Measurements from ENCODE around the gene PDF. TPM values are rescaled to one million over a fixed set of nuclear protein-coding genes. Genes with fewer than 3 reads are reported as not detected.

The PDF gene
- total and polyA plus RNA-seq, 2 donors (not counting 1 experiment from before 2014, with no cell fraction given): 5.5 to 9.6 TPM

DNA sequence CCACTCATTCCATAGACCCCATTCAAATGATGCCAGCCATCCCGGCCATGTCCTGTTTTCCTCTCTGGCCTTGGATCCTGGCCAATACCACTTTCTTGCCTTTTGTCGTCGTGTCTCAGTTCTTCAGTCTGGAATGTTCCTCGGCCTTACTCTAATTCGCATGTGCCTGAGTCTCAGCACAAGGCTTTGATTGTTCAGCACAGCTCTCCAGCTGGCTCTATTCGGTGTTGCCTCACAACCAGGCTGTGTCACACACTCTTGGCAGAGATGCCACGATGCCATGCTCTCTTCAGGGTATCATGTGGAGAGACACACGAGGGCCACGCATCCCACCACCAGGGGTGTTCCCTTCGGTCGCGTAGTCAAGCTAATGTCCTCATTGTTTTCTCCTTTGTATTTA, 21.1 kb downstream of the PDF start:
- Histone ChIP-seq H3K4me3 (ENCODE audit: control extremely low read depth in 1 of 5, extremely low read depth in 1 of 5, insufficient read depth in 1 of 5, low read depth in 2 of 5, low read length in 4 of 5) (no peak overlapping the region), H3K4me1 (ENCODE audit: control insufficient read depth in 2 of 2, insufficient read depth in 2 of 2, low read length in 2 of 2) (peaks cover 10 to 23% of the 10 kb centered on the region in 2 donors), H3K9me3 (ENCODE audit: control extremely low read depth in 1 of 3, control insufficient read depth in 2 of 3, insufficient read depth in 1 of 3, low read length in 2 of 3) (peaks cover 0 to 6% (median 0%) of the 10 kb centered on the region in 3 donors), H3K36me3 (replicated peaks in 1 of 2; ENCODE audit: control extremely low read depth in 1 of 2, control insufficient read depth in 1 of 2, extremely low read depth in 1 of 2, insufficient read depth in 2 of 2, low read length in 1 of 2) (peaks cover 0 to 3% of the 10 kb centered on the region in 2 experiments), H2AFZ (ENCODE audit: insufficient read depth, low read depth, low read length, poor library complexity, severe bottlenecking) (no peak overlapping the region), H4K20me1 (ENCODE audit: control insufficient read depth, insufficient read depth, low read length, poor library complexity, severe bottlenecking) (peaks cover 22% of the 10 kb centered on the region), H3K9ac (ENCODE audit: low read length) (no peak overlapping the region), H3K27me3 (replicated peaks in 1 of 4; ENCODE audit: control extremely low read depth in 1 of 4, control insufficient read depth in 3 of 4, insufficient read depth in 4 of 4, low read length in 3 of 4) (no peaks in the 10 kb centered on the region), H3K79me2 (ENCODE audit: control insufficient read depth, insufficient read depth, low read length) (peaks cover 29% of the 10 kb centered on the region), H3K27ac (ENCODE audit: low read length in 2 of 2) (no peak overlapping the region), H3K4me2 (replicated peaks; ENCODE audit: low read depth, low read length, poor library complexity, severe bottlenecking) (no peak overlapping the region)
- CTCF ChIA-PET: interaction anchor here (0.5 to 1.0 kb wide), 2 partner anchors 157 to 780 kb away, joined by 3 to 4 read pairs; no protein-coding TSS in a partner anchor
- peak overlapping the region; percentile 50 for H3K27ac Mint-ChIP-seq
- TF ChIP-seq CTCF (IDR thresholded peaks at IDR 0.05): no peak
- no peak for TF ChIP-seq EZH2 (IDR thresholded peaks at IDR 0.05; ENCODE audit: borderline replicate concordance, insufficient read depth, low read depth, low read length, poor library complexity, severe bottlenecking)
- H3K4me3 Mint-ChIP-seq: peak overlapping the region; percentile 57
- WGBS (ENCODE audit: insufficient coverage): 91% methylated on average over 8 of the region's 12 CpGs
- POLR2A ChIA-PET: no interaction called here
- intact Hi-C loops (cut with micrococcal nuclease): no loop called here
- ATAC-seq (ENCODE audit: low read depth) (no peak), DNase-seq (no peak)
- no peaks in the 10 kb centered on the region for H3K27me3 Mint-ChIP-seq
- H3K9me3 Mint-ChIP-seq (ENCODE audit: insufficient read depth): no peaks in the 10 kb centered on the region
- H3K4me1 Mint-ChIP-seq: peaks cover 21% of the 10 kb centered on the region

GRCh38 chr16:69307856-69308255, 22.5 kb downstream of the PDF start:
- TF ChIP-seq CTCF (IDR thresholded peaks at IDR 0.05): no peak
- TF ChIP-seq EZH2 (IDR thresholded peaks at IDR 0.05; ENCODE audit: borderline replicate concordance, insufficient read depth, low read depth, low read length, poor library complexity, severe bottlenecking): no peak
- peaks cover 14% of the 10 kb centered on the region for H3K79me2 ChIP-seq (ENCODE audit: control insufficient read depth, insufficient read depth, low read length)
- intact Hi-C loops (cut with micrococcal nuclease): no loop called here
- peaks cover 0 to 6% (median 0%) of the 10 kb centered on the region in 3 donors for H3K9me3 ChIP-seq (ENCODE audit: control extremely low read depth in 1 of 3, control insufficient read depth in 2 of 3, insufficient read depth in 1 of 3, low read length in 2 of 3)
- peaks cover 8% of the 10 kb centered on the region for H4K20me1 ChIP-seq (ENCODE audit: control insufficient read depth, insufficient read depth, low read length, poor library complexity, severe bottlenecking)
- H3K27ac ChIP-seq (ENCODE audit: low read length in 2 of 2): no peak overlapping the region
- no peak overlapping the region for H3K4me2 ChIP-seq (replicated peaks; ENCODE audit: low read depth, low read length, poor library complexity, severe bottlenecking)
- H3K36me3 ChIP-seq (replicated peaks in 1 of 2; ENCODE audit: control extremely low read depth in 1 of 2, control insufficient read depth in 1 of 2, extremely low read depth in 1 of 2, insufficient read depth in 2 of 2, low read length in 1 of 2): no peaks in the 10 kb centered on the region
- CTCF ChIA-PET: no interaction called here
- no peaks in the 10 kb centered on the region for H3K27me3 ChIP-seq (replicated peaks in 1 of 4; ENCODE audit: control extremely low read depth in 1 of 4, control insufficient read depth in 3 of 4, insufficient read depth in 4 of 4, low read length in 3 of 4)
- no peaks in the 10 kb centered on the region for H3K27me3 Mint-ChIP-seq
- no peak overlapping the region for H3K4me3 Mint-ChIP-seq
- no peak overlapping the region for H2AFZ ChIP-seq (ENCODE audit: insufficient read depth, low read depth, low read length, poor library complexity, severe bottlenecking)
- no peak overlapping the region for H3K27ac Mint-ChIP-seq
- H3K9ac ChIP-seq (ENCODE audit: low read length): no peak overlapping the region
- no peak overlapping the region for H3K4me3 ChIP-seq (ENCODE audit: control extremely low read depth in 1 of 5, extremely low read depth in 1 of 5, insufficient read depth in 1 of 5, low read depth in 2 of 5, low read length in 4 of 5)
- 90% methylated on average over 2 of the region's 2 CpGs for WGBS (ENCODE audit: insufficient coverage)
- POLR2A ChIA-PET: no interaction called here
- DNase-seq (no peak), ATAC-seq (ENCODE audit: low read depth) (no peak)
- peaks cover 10 to 18% of the 10 kb centered on the region in 2 donors for H3K4me1 ChIP-seq (ENCODE audit: control insufficient read depth in 2 of 2, insufficient read depth in 2 of 2, low read length in 2 of 2)
- H3K4me1 Mint-ChIP-seq: peaks cover 15% of the 10 kb centered on the region
- no peaks in the 10 kb centered on the region for H3K9me3 Mint-ChIP-seq (ENCODE audit: insufficient read depth)

Data from B cell (primary cell).